Measurements from ENCODE around the gene CASP8.
A peak's percentile ranks its signal among the peaks of the same experiment; 100 is the strongest.

The CASP8 gene

DNA sequence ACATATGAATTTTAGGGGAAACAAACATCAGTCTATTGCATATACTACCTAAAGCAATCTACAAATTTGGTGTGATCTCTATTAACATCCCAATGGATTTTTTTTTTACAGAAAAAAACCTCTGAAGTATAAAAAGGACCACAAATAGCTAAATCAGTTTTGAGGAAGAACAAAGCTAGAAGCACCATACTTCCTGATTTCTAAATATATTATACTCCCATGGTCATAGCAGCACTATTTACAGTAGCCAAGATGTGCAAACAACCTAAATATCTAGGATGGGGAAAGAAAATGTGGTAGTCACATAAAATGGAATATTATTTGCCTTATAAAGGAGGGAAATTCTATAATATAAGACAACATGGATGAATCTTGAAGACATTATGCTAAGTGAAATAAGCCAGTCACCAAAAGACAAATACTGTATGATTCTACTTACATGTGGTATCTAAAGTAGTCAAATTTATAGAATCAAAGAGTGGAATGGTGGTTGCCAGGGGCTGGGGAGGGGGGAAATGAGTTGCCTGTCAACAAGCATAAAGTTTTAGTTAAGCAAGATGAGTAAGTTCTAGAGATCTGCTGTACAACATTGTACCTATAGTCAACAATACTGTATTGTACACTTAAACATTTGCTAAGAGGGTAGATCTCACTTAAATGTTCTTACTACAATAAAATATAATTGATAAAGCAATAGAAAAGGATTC lies 17.6 kb upstream of the CASP8 start:
- no peak for DNase-seq (ENCODE audit: low read depth in 4 of 4, low spot score in 1 of 4)

DNA sequence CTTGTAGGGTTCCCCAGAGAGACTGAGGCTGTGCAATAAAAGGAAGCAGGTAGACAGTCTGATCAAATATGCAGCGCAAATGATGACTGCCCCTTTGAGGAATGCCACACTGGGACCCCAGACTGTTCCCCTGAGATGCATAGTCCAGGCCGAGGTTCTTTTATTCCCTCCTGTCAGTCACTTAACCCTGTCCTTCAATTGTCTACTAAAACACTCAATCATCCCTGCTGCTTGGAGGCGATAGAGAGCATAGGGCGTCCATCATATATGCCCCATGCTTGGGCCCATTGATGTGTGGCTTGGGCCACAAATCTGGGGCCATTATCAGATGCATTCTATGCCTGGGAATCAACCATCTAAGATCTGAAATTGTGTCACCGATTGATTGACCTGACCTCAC lies 15.5 kb upstream of the CASP8 start:
- DNase-seq (ENCODE audit: low read depth in 4 of 4, low spot score in 1 of 4), result no peak

DNA sequence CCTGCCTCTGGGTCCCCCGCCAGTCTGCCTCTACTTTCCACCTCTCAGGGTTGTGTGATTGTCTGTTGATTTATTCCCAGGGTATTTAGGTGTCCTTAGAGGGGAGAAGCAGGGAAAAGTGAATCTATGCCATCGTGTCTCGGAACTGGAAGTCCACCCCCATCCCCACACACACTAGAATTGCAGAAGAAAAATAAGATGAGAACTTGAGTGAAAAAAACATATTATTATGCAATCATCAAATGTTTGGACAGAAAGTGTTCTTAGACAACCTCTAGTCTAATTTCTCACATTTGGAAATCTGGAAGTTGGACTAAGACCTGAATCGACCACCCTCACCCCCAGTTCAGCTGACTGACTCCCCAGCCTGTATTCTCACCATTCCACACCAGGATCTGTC lies 14.1 kb upstream of the CASP8 start:
- DNase-seq (ENCODE audit: low read depth in 4 of 4, low spot score in 1 of 4), result no peak

DNA sequence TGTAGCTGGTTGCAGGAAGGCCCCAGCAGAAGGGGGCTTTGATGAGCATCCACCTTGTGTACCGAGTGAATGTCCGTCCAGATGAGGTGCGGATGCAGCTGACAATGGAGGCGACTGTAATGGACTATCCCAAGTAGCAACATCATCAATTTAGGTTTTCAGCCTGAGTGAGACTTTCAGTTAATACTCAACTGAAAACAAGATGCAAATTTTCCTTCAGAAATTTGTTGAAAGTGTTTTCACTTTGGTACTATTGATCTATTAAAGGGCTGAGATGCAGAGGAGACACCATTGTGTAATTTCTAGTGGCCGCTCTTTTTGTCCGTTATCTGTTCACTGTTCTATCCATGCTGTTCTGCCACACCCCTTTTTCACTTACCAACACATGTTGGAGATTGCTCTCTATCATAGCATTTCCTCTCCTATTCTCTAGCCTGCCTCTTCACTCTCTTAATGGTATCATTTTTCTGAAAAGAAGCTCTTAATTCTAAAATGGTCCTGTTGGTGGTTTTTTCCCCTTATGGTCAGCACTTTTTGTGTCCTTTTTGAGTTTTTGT lies 12.0 kb upstream of the CASP8 start:
- no peak for DNase-seq (ENCODE audit: low read depth in 4 of 4, low spot score in 1 of 4)

DNA sequence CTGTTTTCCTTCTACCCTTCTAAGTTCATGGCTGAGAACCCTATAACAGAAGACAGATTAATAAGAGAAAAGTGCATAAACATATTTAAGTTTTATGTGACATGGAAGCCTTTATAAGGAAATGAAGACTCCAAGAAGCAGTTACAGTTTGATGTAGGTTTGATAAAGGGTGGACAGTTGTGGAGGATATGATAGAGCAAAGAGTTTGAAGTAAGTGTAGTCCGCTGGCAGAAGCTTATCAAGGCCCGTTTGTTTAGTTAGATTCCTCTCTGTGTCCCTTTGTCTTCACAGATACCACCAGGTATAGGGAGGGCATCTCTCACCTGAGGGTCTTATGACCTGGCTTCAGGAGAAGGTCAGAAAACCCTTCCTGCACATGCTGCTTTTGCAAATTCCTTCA lies 10.4 kb upstream of the CASP8 start:
- DNase-seq (ENCODE audit: low read depth in 4 of 4, low spot score in 1 of 4), result no peak

DNA sequence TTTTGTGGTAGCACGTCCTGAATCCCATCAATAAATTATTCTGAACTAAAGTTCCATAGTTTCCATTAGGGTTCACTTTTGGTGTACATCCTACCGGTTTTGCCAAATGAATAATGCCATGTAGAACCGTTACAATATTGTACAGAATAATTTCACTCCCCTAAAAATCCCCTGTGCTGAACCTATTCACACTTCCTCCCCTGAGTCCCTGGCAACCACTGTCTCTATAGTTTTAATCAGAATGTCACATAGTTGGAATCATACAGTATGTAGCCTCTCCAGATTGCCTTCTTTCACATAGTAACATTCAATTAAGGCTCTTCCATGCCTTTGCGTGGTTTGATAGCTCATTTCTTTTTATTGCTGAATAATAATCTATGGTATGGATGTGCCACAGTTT lies 9.6 kb upstream of the CASP8 start:
- no peak for DNase-seq (ENCODE audit: low read depth in 4 of 4, low spot score in 1 of 4)

DNA sequence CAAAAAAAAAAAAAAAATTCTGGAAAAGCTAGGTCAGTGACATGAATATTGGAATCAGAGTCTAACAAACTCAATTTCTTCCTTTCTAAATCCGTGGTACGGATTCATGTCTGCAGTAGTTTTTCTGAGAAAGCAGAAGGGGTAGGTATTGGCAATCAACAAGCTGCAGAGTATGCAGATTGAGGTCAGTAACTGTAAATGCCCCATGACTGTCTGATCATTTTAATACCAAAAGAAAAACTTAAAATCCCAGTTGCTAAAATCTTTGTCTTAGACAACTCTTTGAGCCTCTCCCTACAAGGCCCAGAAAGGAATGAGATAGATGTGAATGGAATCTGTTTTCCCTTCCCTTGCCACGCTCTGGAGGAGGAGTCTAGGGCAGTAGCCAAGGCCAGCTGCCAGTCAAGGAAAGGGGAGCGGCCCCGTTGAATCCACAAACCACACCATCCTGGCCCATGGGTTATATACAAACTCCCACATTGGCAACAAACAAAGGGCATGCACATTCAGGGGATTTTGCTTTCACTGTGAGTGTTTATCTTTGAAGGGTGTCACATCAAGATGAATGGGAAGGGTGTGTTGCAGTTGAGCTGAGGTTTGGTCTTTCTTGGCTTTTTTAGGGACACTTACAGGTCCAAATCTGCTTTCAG lies 6.1 kb upstream of the CASP8 start:
- no peak for DNase-seq (ENCODE audit: low read depth in 4 of 4, low spot score in 1 of 4)

DNA sequence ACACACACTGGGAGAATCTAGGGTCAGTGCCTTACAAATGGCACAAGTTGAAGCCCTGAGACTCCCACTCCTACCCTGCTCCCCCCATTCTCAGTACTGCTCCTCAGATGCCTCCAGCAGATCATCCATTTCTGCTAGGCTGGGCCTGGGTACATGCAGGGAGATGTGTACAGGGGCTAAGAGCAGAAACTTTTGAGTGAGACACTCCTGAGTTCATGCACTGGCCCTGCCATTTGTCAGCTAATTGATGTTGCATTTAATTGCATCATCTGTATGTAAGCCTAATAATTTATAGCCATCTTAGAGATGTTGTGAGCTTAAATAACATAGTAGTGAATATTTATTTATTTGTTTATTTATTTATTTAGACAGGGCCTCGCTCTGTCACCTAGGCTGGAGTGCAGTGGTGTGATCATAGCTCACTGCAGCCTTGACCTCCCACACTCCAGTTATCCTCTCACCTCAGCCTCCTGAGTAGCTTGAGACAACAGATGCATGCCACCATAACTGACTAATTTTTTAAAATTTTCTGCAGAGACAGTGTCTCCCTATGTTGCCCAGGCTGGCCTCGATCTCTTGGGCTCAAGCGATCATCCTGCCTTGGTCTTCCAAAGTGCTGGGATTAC lies 4.8 kb upstream of the CASP8 start:
- no peak for DNase-seq (ENCODE audit: low read depth in 4 of 4, low spot score in 1 of 4)

DNA sequence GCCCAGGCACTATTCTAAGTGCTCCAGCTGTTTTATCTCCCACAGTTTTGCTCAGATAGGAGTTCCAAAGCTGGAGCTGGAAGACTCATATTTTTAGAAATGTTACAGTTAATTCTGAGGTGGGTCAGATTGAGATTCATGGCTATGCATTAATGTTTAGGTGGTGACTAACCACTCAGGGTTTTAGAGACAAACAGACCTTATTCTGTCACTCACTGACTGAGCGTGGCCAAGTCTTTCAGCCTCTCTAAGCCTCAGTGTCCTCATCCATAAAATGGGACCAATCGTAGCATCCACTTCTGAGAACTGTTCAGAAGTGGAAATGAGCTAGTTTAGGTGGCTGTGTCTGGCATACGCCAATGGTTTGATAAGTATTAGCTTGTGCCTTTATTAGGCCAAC lies 4.3 kb upstream of the CASP8 start:
- no peak for DNase-seq (ENCODE audit: low read depth in 4 of 4, low spot score in 1 of 4)

DNA sequence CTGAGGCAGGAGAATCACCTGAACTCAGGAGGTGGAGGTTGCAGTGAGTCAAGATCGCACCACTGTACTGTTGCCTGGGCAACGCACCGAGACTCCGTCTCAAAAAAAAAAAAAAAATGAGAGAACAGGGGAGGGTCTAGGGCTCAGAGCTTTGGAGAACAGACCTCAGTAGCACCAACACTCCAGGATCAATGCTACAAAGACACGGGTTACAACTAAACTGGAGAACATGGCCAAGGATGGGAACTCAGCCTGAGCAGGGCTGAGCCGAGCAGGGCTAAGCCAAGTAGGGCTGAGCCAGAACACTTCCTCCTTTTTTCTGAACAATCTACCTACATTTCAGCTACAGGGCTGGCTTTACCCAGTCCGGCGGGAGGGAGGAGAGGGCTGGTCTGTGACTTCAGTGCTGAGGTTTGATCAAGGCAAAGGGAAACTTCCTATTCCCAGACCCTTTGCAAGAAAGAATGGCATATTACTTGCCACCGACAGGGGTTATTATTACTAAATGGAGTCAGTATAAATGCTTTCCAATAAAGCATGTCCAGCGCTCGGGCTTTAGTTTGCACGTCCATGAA lies 2.9 kb upstream of the CASP8 start:
- DNase-seq (ENCODE audit: low read depth in 4 of 4, low spot score in 1 of 4), result peak in 1 of 4 experiments; percentile 29

DNA sequence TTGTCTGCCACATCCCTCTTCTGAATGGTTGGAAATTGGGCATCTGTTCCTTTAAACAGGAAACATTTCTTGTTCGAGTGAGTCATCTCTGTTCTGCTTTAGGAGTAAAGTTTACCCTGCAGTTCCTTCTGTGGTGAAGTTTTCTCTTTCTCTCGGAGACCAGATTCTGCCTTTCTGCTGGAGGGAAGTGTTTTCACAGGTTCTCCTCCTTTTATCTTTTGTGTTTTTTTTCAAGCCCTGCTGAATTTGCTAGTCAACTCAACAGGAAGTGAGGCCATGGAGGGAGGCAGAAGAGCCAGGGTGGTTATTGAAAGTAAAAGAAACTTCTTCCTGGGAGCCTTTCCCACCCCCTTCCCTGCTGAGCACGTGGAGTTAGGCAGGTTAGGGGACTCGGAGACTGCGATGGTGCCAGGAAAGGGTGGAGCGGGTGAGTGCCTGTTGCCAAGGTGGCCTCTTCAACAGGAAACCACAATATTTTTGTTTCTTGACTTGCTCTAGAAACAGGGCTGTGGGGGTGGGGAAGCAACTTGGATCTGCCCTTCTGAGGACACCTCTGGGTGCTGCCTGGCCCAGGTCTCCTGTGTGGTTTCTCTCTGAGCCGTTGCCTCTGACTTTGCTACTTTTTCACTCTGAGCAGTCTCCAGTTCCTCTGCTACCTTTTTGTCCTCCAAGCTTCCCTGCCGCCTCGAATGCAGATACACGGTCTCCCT lies 2.2 kb upstream of the CASP8 start:
- DNase-seq (ENCODE audit: low read depth in 4 of 4, low spot score in 1 of 4), result peak; percentile 52 to 85 (median 67)

DNA sequence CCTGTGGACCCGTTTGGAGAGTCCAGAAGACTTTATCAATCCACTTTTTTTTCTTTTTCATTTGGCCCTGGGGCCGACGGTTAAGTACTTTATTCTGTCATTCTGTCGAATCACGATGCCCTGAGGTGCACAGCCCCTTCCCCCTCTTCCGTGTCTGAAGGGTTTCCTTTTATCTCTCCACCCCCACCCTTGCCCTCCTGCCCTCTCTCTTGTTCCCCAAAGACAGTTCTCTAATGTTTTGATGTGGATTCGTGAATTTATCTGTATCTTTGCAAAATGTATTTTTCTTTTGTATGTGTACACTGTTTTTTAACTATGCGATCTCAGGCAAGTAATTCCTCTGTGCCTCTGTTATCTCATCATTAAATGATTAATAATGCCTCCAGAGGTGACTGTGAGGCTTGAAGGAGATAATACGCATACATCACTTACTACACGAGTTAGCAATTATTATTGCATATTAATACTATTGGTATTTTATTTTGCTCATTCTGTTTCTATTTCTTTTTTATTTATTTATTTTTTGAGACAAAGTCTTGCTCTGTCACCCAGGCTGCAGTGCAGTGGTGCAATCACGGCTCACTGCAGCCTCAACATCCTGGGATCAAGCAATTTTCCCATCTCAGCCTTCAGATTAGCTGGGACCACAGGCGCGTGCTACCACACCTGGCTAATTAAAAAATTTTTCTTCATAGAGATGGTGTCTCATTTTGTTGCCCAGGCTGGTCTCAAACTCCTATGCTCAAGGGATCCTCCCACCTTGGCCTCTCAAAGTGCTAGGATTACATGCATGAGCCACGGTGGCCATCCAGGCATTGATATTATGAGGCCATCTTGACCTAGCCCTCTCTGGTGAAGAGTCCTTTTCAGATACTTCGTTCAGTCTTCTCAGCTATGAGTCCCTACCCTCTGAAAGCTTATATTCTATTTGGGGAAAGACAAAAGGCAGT lies 1.4 kb upstream of the CASP8 start:
- no peak for DNase-seq (ENCODE audit: low read depth in 4 of 4, low spot score in 1 of 4)

DNA sequence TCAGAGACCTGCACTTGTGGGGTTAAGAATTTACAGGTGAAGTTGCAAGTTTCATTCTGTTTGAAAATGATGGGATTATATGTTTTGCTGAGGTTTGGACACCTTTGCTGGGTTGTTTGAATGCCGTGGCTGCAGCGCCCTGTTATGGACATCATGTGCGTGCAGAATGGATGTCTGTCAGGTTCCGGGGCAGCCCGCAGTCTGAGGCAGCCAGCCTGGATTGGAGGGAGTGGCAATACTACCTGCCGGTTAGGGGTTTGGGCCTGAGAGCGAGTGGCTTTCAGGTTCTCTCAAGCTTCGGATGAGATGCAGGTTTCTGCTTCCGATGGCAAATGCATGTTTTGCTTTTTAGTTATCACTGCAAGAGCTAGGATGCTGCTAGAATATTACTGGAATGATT lies 1.1 kb downstream of the CASP8 start:
- DNase-seq (ENCODE audit: low read depth in 4 of 4, low spot score in 1 of 4), result no peak

DNA sequence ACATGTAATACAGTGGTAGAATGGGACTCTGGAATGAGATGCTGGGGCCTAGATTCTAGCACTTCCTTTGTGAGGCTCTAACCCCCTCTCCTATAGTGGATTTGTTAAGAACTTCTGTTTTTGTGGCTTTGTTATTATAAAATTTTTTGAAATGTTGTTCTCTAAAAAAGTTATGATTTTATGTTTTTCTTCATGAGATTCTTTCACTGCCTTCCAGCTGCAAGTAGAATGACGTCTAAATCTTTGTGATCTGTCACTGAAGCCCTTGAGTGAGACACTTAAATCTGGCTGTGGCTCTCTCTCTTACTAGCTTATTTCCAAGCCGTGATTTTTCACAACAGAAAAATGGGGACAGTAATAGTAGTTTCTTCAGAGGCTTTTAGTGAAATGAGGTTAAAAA lies 1.6 kb downstream of the CASP8 start:
- DNase-seq (ENCODE audit: low read depth in 4 of 4, low spot score in 1 of 4), result no peak

DNA sequence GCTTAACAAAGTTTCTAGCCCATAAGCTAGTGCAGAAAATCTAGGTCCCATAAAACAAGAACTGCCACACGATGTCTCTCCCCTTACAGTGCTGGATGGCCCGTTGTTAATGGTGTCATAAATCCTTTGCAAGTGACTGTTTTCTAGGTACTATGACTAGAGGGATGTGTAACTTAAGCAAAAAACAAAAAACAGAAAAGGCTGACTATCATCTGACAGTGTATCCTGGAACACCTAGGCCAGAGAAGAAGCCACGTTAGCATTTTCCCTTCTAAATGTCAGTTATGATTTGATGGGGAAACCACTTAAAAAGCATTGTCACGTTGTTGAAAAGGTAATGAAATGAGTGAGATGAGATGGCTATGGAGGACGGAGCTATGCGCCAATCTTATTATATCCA lies 2.4 kb downstream of the CASP8 start:
- no peak for DNase-seq (ENCODE audit: low read depth in 4 of 4, low spot score in 1 of 4)

DNA sequence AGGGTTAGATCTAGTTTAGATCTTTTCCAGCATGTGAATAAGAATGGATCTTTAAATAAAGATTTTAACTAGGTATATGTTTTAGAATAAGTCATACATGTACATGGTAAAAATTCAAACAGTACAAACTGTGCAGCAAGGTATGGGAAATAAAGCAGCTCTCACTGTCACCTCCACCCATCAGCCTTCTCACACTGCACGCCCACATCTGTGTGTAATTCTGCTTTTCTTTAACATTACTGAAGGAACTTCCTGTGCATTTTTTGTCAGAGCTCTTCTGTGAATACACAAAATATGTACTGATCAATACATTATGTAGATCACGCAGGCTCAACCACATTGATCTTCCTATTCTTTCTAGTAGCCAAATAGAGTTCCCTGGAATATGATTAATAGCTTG lies 3.4 kb downstream of the CASP8 start:
- no peak for DNase-seq (ENCODE audit: low read depth in 4 of 4, low spot score in 1 of 4)

DNA sequence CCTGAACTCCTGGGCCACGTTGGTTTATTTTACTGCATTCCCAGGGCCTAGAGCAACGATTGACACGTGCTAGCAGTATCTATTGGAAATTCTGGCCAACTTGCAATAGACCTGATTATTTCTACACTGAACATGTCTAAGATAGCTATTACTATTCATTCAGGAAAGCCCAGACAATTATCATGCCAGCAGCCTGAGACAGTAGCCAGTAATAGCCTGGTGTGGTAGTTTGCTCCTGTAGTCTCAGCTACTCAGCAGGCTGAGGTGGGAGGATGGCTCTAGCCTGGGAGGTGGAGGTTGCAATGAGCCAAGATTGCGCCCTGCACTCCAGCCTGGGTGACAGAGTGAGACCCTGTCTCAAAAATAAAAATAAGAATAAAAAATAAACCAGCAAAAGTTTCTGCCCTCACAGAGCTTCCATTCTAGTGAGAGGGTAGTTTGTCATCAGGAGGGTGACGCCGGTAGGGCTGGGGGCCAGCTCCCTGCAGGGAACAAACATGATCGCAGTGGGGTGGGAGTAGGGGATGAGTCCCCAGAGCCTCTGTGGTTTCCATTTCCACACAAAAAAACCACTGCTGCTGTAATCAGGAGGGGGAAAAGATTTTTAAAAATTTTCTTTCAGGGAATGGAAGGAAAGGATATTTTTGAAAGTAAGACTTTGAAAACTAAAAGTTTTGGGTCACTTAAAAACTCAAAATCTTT lies 4.3 kb downstream of the CASP8 start:
- no peak for DNase-seq (ENCODE audit: low read depth in 4 of 4, low spot score in 1 of 4)

DNA sequence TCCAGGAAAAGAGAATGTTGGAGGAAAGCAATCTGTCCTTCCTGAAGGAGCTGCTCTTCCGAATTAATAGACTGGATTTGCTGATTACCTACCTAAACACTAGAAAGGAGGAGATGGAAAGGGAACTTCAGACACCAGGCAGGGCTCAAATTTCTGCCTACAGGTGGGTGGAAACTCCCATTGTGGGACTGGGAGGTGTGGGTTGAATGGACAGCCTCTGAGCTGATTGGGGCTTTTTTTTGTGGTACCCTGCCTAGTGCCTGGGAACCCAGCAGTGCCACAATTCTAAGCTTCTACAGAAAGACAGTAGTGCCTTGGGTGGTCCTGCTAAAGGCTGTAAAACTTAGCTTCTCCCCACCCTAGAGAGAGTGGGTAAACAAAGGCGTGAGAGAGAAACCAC lies 6.3 kb downstream of the CASP8 start:
- DNase-seq (ENCODE audit: low read depth in 4 of 4, low spot score in 1 of 4), result no peak

DNA sequence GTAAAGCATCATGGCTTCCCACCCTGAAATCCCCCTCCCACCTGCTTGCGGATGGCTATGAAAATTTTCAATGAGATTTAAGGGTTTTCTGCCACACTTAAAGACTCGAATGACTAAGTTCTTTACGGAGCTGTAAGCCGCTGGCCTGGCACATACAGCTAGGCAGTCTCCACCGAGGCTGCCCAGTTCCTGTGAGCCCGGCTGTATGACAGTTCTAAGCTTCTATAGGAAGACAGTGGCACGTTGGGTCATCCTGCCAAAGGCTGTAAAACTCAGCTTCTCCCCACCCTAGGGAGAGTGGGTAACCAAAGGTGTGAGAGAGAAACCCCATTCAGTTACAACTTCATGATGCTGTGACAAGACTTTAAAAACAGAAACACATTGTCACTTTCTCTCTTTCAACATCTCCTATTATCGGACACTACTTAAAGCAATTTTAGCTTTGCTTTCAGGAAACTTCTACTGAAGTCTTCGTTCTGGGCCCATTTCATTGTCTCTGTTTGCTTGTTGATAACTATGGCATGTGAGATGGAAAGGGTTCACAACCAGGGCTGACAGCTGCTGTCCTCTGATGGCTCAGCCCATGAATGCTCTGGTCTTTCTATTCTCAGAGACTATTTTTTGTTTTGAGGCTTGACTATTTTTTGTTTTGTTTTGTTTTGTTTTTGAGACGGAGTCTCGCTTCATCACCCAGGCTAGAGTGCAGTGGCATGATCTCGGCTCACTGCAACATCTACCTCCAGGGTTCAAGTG lies 7.1 kb downstream of the CASP8 start:
- no peak for DNase-seq (ENCODE audit: low read depth in 4 of 4, low spot score in 1 of 4)

Data from stimulated activated CD4-positive, alpha-beta T cell treated with anti-CD3 and anti-CD28 coated beads, Interleukin-1b, Interleukin-23, amount 100 ng/mL, for 24 hours (primary cell).